IMR-90 (cell line): ENCODE data around the gene METRNL.

Experiments
- BHLHE40 ChIP-seq: fragments of 150-350 bp; IDR thresholded peaks from 2 replicates; pipeline ENCODE4 v1.6.1; 2016; ENCODE audit warnings: mild to moderate bottlenecking, low read depth, low read length
- CEBPB ChIP-seq: IDR thresholded peaks from 2 replicates; pipeline ENCODE4 v1.6.1; 2012; ENCODE audit warnings: low read depth, low read length, improper control_type of control experiment
- CHD1 ChIP-seq: IDR thresholded peaks from 2 replicates; pipeline ENCODE4 v1.6.1; 2012; ENCODE audit warnings: low read depth, low read length, improper control_type of control experiment
- CTCF ChIP-seq: conservative IDR thresholded peaks from 2 replicates; pipeline ENCODE4 v1.5.1; 2012; ENCODE audit warnings: mild to moderate bottlenecking, low read depth, low read length, improper control_type of control experiment
- ELK1 ChIP-seq: fragments of 150-350 bp; IDR thresholded peaks from 2 replicates; pipeline ENCODE4 v1.6.1; 2016; ENCODE audit warnings: low read depth, mild to moderate bottlenecking, low read length, moderate library complexity, borderline replicate concordance
- MAZ ChIP-seq: IDR thresholded peaks from 2 replicates; pipeline ENCODE4 v1.6.1; 2012; ENCODE audit warnings: low read depth, mild to moderate bottlenecking, low read length, improper control_type of control experiment, moderate library complexity, borderline replicate concordance
- MXI1 ChIP-seq: IDR thresholded peaks from 2 replicates; pipeline ENCODE4 v1.6.1; 2012; ENCODE audit warnings: low read depth, mild to moderate bottlenecking, low read length, moderate library complexity, borderline replicate concordance
- NFE2L2 ChIP-seq: fragments of 150-350 bp; IDR thresholded peaks from 2 replicates; pipeline ENCODE4 v1.6.1; 2016; ENCODE audit warnings: low read depth, mild to moderate bottlenecking, low read length
- POLR2A ChIP-seq: IDR thresholded peaks from 2 replicates; pipeline ENCODE4 v1.6.1; 2012; ENCODE audit warnings: mild to moderate bottlenecking, low read depth, low read length
- RAD21 ChIP-seq: IDR thresholded peaks from 2 replicates; pipeline ENCODE4 v1.6.1; 2012; ENCODE audit warnings: low read length, improper control_type of control experiment
- RFX5 ChIP-seq: IDR thresholded peaks from 2 replicates; pipeline ENCODE4 v1.8.0; 2012; ENCODE audit warnings: low read depth, mild to moderate bottlenecking, low read length, moderate library complexity
- SMC3 ChIP-seq: fragments of 150-350 bp; IDR thresholded peaks from 2 replicates; pipeline ENCODE4 v1.6.1; 2016; ENCODE audit warnings: low read depth, mild to moderate bottlenecking, antibody characterized with exemption, low read length, moderate library complexity

- no peak for TF ChIP-seq CTCF
- TF ChIP-seq SMC3, result no peak
- no peak for TF ChIP-seq POLR2A
- no peak for TF ChIP-seq ELK1
- no peak for TF ChIP-seq RFX5
- no peak for TF ChIP-seq MXI1
- no peak for TF ChIP-seq RAD21
- TF ChIP-seq BHLHE40, result no peak
- TF ChIP-seq CEBPB, result no peak
- no peak for TF ChIP-seq MAZ
- TF ChIP-seq CHD1, result no peak
- no peak for TF ChIP-seq NFE2L2
Observed at GRCh38 chr17:83036666-83037065, 42.7 kb upstream of the METRNL start.
